H1 (cell line): Measurements from ENCODE around the gene PSMC1. TPM values are rescaled to one million over a fixed set of nuclear protein-coding genes. Genes with fewer than 3 reads are reported as not detected.

Experiments
- CTCF ChIA-PET: fragments of 300-600 bp; sonication (Branson Sonifier 250); formaldehyde crosslinking; loops from one replicate; lab custom pipeline; 2021; ENCODE audit not compliant: partially characterized antibody; lab: Charles Lee
- POLR2A ChIA-PET: fragments of 300-600 bp; sonication (Branson Sonifier 250); formaldehyde crosslinking; loops from one replicate; lab custom pipeline; 2021; ENCODE audit warnings: inconsistent platforms; ENCODE audit not compliant: partially characterized antibody; lab: Charles Lee
- DNase-seq, 2 experiments: peaks; one replicate each; pipeline versions ENCODE4 v3.0.0 to v3.0.0-alpha.2; 2010 to 2022; ENCODE audit warnings: low spot score in 2 of 2, low read depth in 1 of 2, mixed read lengths in 1 of 2
- FAIRE-seq: peaks from 2 replicates; lab custom pipeline; 2011; peaks lifted over from hg19 to GRCh38; lab: Jason Lieb, UNC
- H2AFZ ChIP-seq: 2 replicates; pipeline ENCODE4 v1.8.1; 2012; ENCODE audit warnings: low read length, inconsistent platforms
- H2AK5ac ChIP-seq: 2 replicates; pipeline ENCODE4 v1.6.1; 2013; ENCODE audit warnings: low read depth, low read length
- H2BK120ac ChIP-seq: replicated peaks from 2 replicates; pipeline ENCODE3; 2013; ENCODE audit warnings: low read depth, low read length, inconsistent platforms
- H2BK12ac ChIP-seq: 2 replicates; pipeline ENCODE4 v1.6.1; 2013; ENCODE audit warnings: low read depth, low read length
- H2BK15ac ChIP-seq: 2 replicates; pipeline ENCODE4 v1.6.1; 2013; ENCODE audit warnings: low read length
- H2BK20ac ChIP-seq: 2 replicates; pipeline ENCODE4 v1.6.1; 2013; ENCODE audit warnings: low read length
- H2BK5ac ChIP-seq: 2 replicates; pipeline ENCODE4 v1.6.1; 2013; ENCODE audit warnings: low read depth, low read length
- H3K14ac ChIP-seq: 2 replicates; pipeline ENCODE4 v1.6.1; 2013; ENCODE audit warnings: inconsistent platforms; ENCODE audit not compliant: insufficient read length
- H3K18ac ChIP-seq: 2 replicates; pipeline ENCODE4 v1.6.1; 2013; ENCODE audit warnings: low read length; ENCODE audit errors: extremely low read depth
- H3K23ac ChIP-seq: 2 replicates; pipeline ENCODE4 v1.6.1; 2013; ENCODE audit warnings: inconsistent platforms; ENCODE audit not compliant: insufficient read length
- H3K23me2 ChIP-seq: 2 replicates; pipeline ENCODE4 v1.6.1; 2013; ENCODE audit warnings: low read depth, low read length
- H3K27ac ChIP-seq: 2 replicates; pipeline ENCODE4 v1.6.1; 2011; ENCODE audit warnings: low read depth, low read length, inconsistent platforms
- H3K27me3 ChIP-seq, 4 experiments: replicated peaks in 1 of 4; 1 replicate in 1 of 4; 2 replicates in 3 of 4; pipeline versions ENCODE4 v1.6.1 to v1.8.1; 2011 to 2013; ENCODE audit warnings: low read length in 3 of 4, mild to moderate bottlenecking in 3 of 4, inconsistent platforms in 2 of 4, mixed read lengths in 2 of 4, moderate library complexity in 1 of 4; ENCODE audit not compliant: control insufficient read depth in 3 of 4, insufficient read depth in 3 of 4; ENCODE audit errors: extremely low read depth in 1 of 4
- H3K36me3 ChIP-seq, 4 experiments: 2 replicates each; pipeline versions ENCODE4 v1.6.1 to v1.8.1; 2011 to 2013; ENCODE audit warnings: mild to moderate bottlenecking in 4 of 4, low read length in 3 of 4, moderate library complexity in 2 of 4, control low read depth in 1 of 4, inconsistent platforms in 1 of 4; ENCODE audit not compliant: insufficient read depth in 4 of 4, control insufficient read depth in 2 of 4
- H3K4ac ChIP-seq: replicated peaks from 2 replicates; pipeline ENCODE3; 2013; ENCODE audit warnings: low read length, low read depth, mixed read lengths, inconsistent platforms; ENCODE audit not compliant: insufficient read length
- H3K4me1 ChIP-seq, 4 experiments: replicated peaks in 1 of 4; 1 replicate in 1 of 4; 2 replicates in 3 of 4; pipeline versions ENCODE4 v1.6.1 to v1.8.1; 2011 to 2013; ENCODE audit warnings: low read length in 3 of 4, inconsistent platforms in 2 of 4, mixed read lengths in 1 of 4; ENCODE audit not compliant: insufficient read depth in 4 of 4, control insufficient read depth in 3 of 4
- H3K4me2 ChIP-seq, 2 experiments: 2 replicates each; pipeline versions ENCODE4 v1.6.1 to v1.8.1; 2011 to 2013; ENCODE audit warnings: low read depth in 2 of 2, low read length in 2 of 2, control low read depth in 1 of 2, inconsistent platforms in 1 of 2, mild to moderate bottlenecking in 1 of 2; ENCODE audit not compliant: insufficient read depth in 1 of 2
- H3K4me3 ChIP-seq, 4 experiments: fragments of 200-600, 300-600 bp in 1 of 4; sonication (generic), shearing (Covaris generic), sonication (Bioruptor Twin) in 1 of 4; 2 replicates each; pipeline versions ENCODE4 v1.5.1 to v1.8.1; 2011 to 2016; ENCODE audit warnings: low read length in 4 of 4, low read depth in 3 of 4, control low read depth in 2 of 4, inconsistent platforms in 2 of 4, mild to moderate bottlenecking in 2 of 4, mixed read lengths in 1 of 4, moderate library complexity in 1 of 4; ENCODE audit not compliant: insufficient read depth in 2 of 4; ENCODE audit errors: extremely low read depth in 1 of 4
- H3K56ac ChIP-seq: replicated peaks from 2 replicates; pipeline ENCODE3; 2013; ENCODE audit warnings: low read depth, mild to moderate bottlenecking, mixed read lengths, low read length, inconsistent platforms; ENCODE audit not compliant: insufficient read length
- H3K79me1 ChIP-seq: 2 replicates; pipeline ENCODE4 v1.6.1; 2013; ENCODE audit warnings: low read depth, low read length, control low read depth
- H3K79me2 ChIP-seq, 2 experiments: 2 replicates each; pipeline versions ENCODE4 v1.6.1 to v1.8.1; 2012 to 2013; ENCODE audit warnings: low read length in 2 of 2, mild to moderate bottlenecking in 2 of 2, inconsistent platforms in 1 of 2; ENCODE audit not compliant: insufficient read depth in 2 of 2, control insufficient read depth in 1 of 2
- H3K9ac ChIP-seq, 4 experiments: replicated peaks in 1 of 4; 1 replicate in 1 of 4; 2 replicates in 3 of 4; pipeline versions ENCODE4 v1.6.1 to v1.8.1; 2011 to 2013; ENCODE audit warnings: low read depth in 3 of 4, low read length in 3 of 4, control low read depth in 2 of 4, mild to moderate bottlenecking in 2 of 4, moderate library complexity in 2 of 4, inconsistent platforms in 1 of 4; ENCODE audit errors: extremely low read depth in 1 of 4
- H3K9me3 ChIP-seq, 2 experiments: 2 replicates each; pipeline versions ENCODE4 v1.6.1 to v1.8.1; 2012 to 2013; ENCODE audit warnings: mild to moderate bottlenecking in 2 of 2, moderate library complexity in 2 of 2, control low read depth in 1 of 2, inconsistent platforms in 1 of 2, low read depth in 1 of 2, low read length in 1 of 2, mixed read lengths in 1 of 2; ENCODE audit not compliant: insufficient read depth in 2 of 2
- H4K20me1 ChIP-seq, 2 experiments: replicated peaks in 1 of 2; 2 replicates each; pipeline versions ENCODE3 to v1.8.1; 2011 to 2013; ENCODE audit warnings: inconsistent platforms in 2 of 2, low read length in 2 of 2, mild to moderate bottlenecking in 1 of 2; ENCODE audit not compliant: insufficient read depth in 2 of 2, control insufficient read depth in 1 of 2
- H4K5ac ChIP-seq: 2 replicates; pipeline ENCODE4 v1.6.1; 2013; ENCODE audit warnings: low read length, low read depth, mixed read lengths, inconsistent platforms; ENCODE audit not compliant: insufficient read length
- H4K8ac ChIP-seq: 2 replicates; pipeline ENCODE4 v1.8.0; 2013; ENCODE audit warnings: mild to moderate bottlenecking, moderate library complexity, low read length, inconsistent platforms; ENCODE audit not compliant: insufficient read depth; ENCODE audit errors: extremely low read depth
- H4K91ac ChIP-seq: replicated peaks from 2 replicates; pipeline ENCODE3; 2013; ENCODE audit warnings: low read length, mixed read lengths, inconsistent platforms; ENCODE audit not compliant: insufficient read length
- BACH1 ChIP-seq: IDR thresholded peaks from 2 replicates; pipeline ENCODE4 v1.6.1; 2012; ENCODE audit warnings: low read length, improper control_type of control experiment
- BRCA1 ChIP-seq: IDR thresholded peaks from 2 replicates; pipeline ENCODE4 v1.6.1; 2012; ENCODE audit warnings: low read depth, low read length, improper control_type of control experiment
- CBX5 ChIP-seq: fragments of 300-800, 300-1000 bp; sonication (generic); IDR thresholded peaks from 2 replicates; pipeline ENCODE4 v1.7.1; 2016; ENCODE audit warnings: antibody characterized with exemption, low read length, low read depth
- CEBPB ChIP-seq: IDR thresholded peaks from 2 replicates; pipeline ENCODE4 v1.6.1; 2012; ENCODE audit warnings: low read depth, low read length
- EGR1 ChIP-seq: IDR thresholded peaks from 2 replicates; pipeline ENCODE4 v1.6.1; 2011; ENCODE audit warnings: low read depth, low read length, borderline replicate concordance
- GABPA ChIP-seq: IDR thresholded peaks from 2 replicates; pipeline ENCODE4 v1.6.1; 2011; ENCODE audit warnings: mild to moderate bottlenecking, low read length, moderate library complexity, borderline replicate concordance; ENCODE audit not compliant: insufficient read depth
- KDM1A ChIP-seq: fragments of 200-600, 300-600 bp; sonication (generic); IDR thresholded peaks from 2 replicates; pipeline ENCODE4 v1.7.1; 2016; ENCODE audit warnings: mild to moderate bottlenecking, low read length, borderline replicate concordance
- MAX ChIP-seq: IDR thresholded peaks from 2 replicates; pipeline ENCODE4 v1.6.1; 2012; ENCODE audit warnings: inconsistent platforms
- SAP30 ChIP-seq: fragments of 300-600 bp; sonication (generic); IDR thresholded peaks from 2 replicates; pipeline ENCODE4 v1.7.1; 2012; ENCODE audit warnings: low read length, moderate library complexity, mild to moderate bottlenecking, inconsistent platforms; ENCODE audit not compliant: insufficient read depth, insufficient replicate concordance
- SP1 ChIP-seq: IDR thresholded peaks from 2 replicates; pipeline ENCODE4 v1.6.1; 2011; ENCODE audit warnings: low read depth, low read length
- SP2 ChIP-seq: IDR thresholded peaks from 2 replicates; pipeline ENCODE4 v1.6.1; 2012; ENCODE audit warnings: mild to moderate bottlenecking, low read length, inconsistent platforms
- TAF7 ChIP-seq: optimal IDR thresholded peaks from 2 replicates; pipeline ENCODE3; 2011; ENCODE audit warnings: low read depth, mild to moderate bottlenecking, inconsistent platforms, low read length, moderate library complexity, borderline replicate concordance
- TBP ChIP-seq: IDR thresholded peaks from 2 replicates; pipeline ENCODE4 v1.6.1; 2011; ENCODE audit warnings: low read depth, low read length, improper control_type of control experiment
- WGBS, 2 experiments: shearing (Covaris generic) in 1 of 2; methylation state at CpG; one replicate each; pipeline versions ENCODE4 v1.1.6 to v1.1.7; 2013 to 2015; ENCODE audit warnings: low lambda C conversion rate in 2 of 2, mixed read lengths in 2 of 2, inconsistent platforms in 1 of 2, low coverage in 1 of 2, missing lambda C conversion rate in 1 of 2; ENCODE audit not compliant: insufficient replicate concordance in 2 of 2, insufficient coverage in 1 of 2, insufficient read length in 1 of 2; ENCODE audit errors: extremely low coverage in 1 of 2, missing lambda C conversion rate in 1 of 2; 5-methylcytosine and 5-hydroxymethylcytosine counted together
- polyA plus RNA-seq, 7 experiments: library from polyadenylated mRNA; depleted of rRNA in 3 of 7; stranded (reverse) in 5 of 7; unstranded in 2 of 7; fragments of >200 nt in 5 of 7; fragments of 200-250 nt in 2 of 7; gene quantifications; 1 replicate in 5 of 7; 2 replicates in 1 of 7; 4 replicates in 1 of 7; pipeline versions ENCODE4 v1.2.1 to v1.2.3, GENCODE V29; 2011 to 2013; ENCODE audit warnings: missing spikeins in 2 of 7, mixed read lengths in 2 of 7
- total RNA-seq: library from RNA; stranded (reverse); fragmentation: NEBNext Ultra II Directional; extraction: Animal tissue kit (Norgen Biotek cat#: 25700); gene quantifications from 2 replicates; pipeline ENCODE4 v1.2.1, GENCODE V29; 2021

PSMC1 gene
- total and polyA plus RNA-seq, 2 of the 8 experiments (the other 6 are each of a cell fraction or from before 2014, with no cell fraction given): 46.2 to 99.6 TPM

DNA sequence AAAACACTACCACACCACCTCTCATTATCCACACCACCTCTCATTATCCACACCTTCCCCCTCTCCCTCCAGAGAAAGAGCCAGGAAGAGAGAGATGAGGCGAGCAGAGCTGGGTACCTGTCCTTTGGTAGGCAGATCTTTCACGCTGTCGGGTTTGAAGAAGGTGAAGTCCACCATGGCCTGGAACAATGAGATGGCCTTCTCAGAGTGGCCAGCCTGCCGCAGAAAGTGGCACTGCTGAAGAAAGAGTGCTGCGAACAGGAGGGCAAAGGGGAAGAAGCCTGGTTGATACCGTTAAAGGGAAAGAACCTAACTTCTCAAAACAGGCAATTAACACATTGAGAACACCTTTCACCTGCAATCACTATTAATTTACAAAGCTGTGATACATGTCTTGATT lies 44.8 kb downstream of the PSMC1 start:
- no peak overlapping the region for H2AFZ ChIP-seq
- POLR2A ChIA-PET: interaction anchor here (0.9 to 1.1 kb wide), 4 partner anchors 10 to 457 kb away, joined by 3 to 6 read pairs (median 3); partner anchors contain the start of gene PSMC1
- H4K91ac ChIP-seq: no peak overlapping the region
- no peak overlapping the region for H2AK5ac ChIP-seq
- peak overlapping the region; percentile 12 for H3K4ac ChIP-seq
- H2BK15ac ChIP-seq: no peak overlapping the region
- no peak overlapping the region for H3K56ac ChIP-seq
- peaks cover 0 to 13% (median 2%) of the 10 kb centered on the region in 4 experiments; a peak in 4 of 8 replicates for H3K36me3 ChIP-seq
- H2BK20ac ChIP-seq: no peak overlapping the region
- H3K27me3 ChIP-seq: no peaks in the 10 kb centered on the region
- no peak overlapping the region for H3K4me3 ChIP-seq
- no peak overlapping the region; the same call in 1 of the 2 replicates for H2BK12ac ChIP-seq
- H3K23me2 ChIP-seq: no peaks in the 10 kb centered on the region
- H4K5ac ChIP-seq: no peak overlapping the region
- H3K9me3 ChIP-seq: peaks cover 0 to 5% of the 10 kb centered on the region in 2 experiments; a peak in 2 of 4 replicates
- H3K79me1 ChIP-seq: no peaks in the 10 kb centered on the region
- TF ChIP-seq MAX (no peak), EGR1 (no peak), CEBPB (no peak), KDM1A (no peak), TAF7 (no peak), GABPA (no peak), BACH1 (no peak), SP2 (no peak), BRCA1 (no peak), SAP30 (no peak), SP1 (no peak), TBP (no peak), CBX5 (no peak)
- H2BK5ac ChIP-seq: no peak overlapping the region
- H3K14ac ChIP-seq: no peak overlapping the region
- DNase-seq: no peak
- H2BK120ac ChIP-seq: no peak overlapping the region
- no peak overlapping the region for H3K4me2 ChIP-seq
- H3K27ac ChIP-seq: no peak overlapping the region
- H3K23ac ChIP-seq: no peak overlapping the region
- no peak for FAIRE-seq
- CTCF ChIA-PET: interaction anchor here (0.6 to 2.2 kb wide), 17 partner anchors 8 to 492 kb away, joined by 3 to 23 read pairs (median 3); no protein-coding TSS in a partner anchor
- no peak overlapping the region for H4K8ac ChIP-seq
- no peaks in the 10 kb centered on the region for H4K20me1 ChIP-seq
- H3K18ac ChIP-seq: no peak overlapping the region
- H3K79me2 ChIP-seq: no peaks in the 10 kb centered on the region
- H3K4me1 ChIP-seq: peaks cover 5 to 21% (median 16%) of the 10 kb centered on the region in 4 experiments; a peak in 6 of 7 replicates
- WGBS, 2 experiments: 63% methylated on average over 6 of the region's 6 CpGs; no CpG with 5 or more reads in 1 of the 2 experiments
- H3K9ac ChIP-seq: no peak overlapping the region
